Measurements from ENCODE around the gene SMARCD3. TPM values are rescaled to one million over a fixed set of nuclear protein-coding genes. Genes with fewer than 3 reads are reported as not detected.

The SMARCD3 gene
- total and polyA plus RNA-seq, 2 donors (not counting 1 experiment from before 2014, with no cell fraction given) = 23.8 to 30.7 TPM

DNA sequence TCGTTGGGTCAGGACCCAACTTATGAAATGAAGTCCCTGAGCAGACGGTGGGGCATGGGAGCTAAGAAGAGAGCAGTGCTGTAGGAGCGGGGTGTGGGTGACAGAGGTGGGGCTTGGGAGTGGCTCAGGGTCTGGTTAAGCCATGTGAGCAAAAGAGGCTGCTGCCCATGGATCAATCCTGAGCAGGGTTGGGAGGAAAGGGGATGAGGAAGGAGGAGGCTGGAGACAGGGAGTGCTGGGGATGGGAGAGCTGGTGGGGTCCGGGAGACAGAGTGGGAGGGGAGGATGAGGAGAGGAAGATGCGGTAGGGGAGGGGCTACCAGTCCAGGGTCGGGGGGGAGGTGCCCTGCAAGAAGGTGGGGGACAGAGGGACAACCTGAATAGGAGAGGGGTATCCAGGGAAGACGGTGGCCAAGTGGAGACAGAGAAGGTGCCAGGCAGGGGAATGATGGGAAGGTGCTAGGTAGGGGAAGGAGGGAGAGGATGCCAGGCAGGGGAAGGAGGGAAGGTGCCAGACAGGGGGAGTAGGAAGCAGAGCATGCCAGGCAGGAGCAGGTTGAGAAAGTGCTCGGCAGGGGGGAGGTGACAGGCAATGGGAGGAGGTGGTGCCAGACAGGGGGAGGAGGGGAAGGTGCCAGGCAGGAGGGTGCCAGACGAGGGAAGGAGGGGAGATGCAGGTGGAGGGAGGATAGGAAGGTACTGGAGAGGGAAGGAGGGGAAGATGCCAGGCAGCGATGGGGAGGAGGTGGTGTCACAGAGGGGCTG is 27.5 kb upstream of the SMARCD3 start:
- no peak overlapping the region for H3K27ac ChIP-seq (ENCODE audit: insufficient read depth, low read length)
- no peaks in the 10 kb centered on the region for H3K36me3 ChIP-seq (ENCODE audit: control insufficient read depth, insufficient read depth, low read length)
- H3K27me3 ChIP-seq (ENCODE audit: control insufficient read depth, insufficient read depth, low read length) = peaks cover 7% of the 10 kb centered on the region
- no peak for TF ChIP-seq EZH2 (IDR thresholded peaks at IDR 0.05; ENCODE audit: low read length, missing control alignments)
- TF ChIP-seq, protein P1, sequence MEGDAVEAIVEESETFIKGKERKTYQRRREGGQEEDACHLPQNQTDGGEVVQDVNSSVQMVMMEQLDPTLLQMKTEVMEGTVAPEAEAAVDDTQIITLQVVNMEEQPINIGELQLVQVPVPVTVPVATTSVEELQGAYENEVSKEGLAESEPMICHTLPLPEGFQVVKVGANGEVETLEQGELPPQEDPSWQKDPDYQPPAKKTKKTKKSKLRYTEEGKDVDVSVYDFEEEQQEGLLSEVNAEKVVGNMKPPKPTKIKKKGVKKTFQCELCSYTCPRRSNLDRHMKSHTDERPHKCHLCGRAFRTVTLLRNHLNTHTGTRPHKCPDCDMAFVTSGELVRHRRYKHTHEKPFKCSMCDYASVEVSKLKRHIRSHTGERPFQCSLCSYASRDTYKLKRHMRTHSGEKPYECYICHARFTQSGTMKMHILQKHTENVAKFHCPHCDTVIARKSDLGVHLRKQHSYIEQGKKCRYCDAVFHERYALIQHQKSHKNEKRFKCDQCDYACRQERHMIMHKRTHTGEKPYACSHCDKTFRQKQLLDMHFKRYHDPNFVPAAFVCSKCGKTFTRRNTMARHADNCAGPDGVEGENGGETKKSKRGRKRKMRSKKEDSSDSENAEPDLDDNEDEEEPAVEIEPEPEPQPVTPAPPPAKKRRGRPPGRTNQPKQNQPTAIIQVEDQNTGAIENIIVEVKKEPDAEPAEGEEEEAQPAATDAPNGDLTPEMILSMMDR (conservative IDR thresholded peaks at IDR 0.05 in 1 of 2, IDR thresholded peaks at IDR 0.05 in 1 of 2; ENCODE audit: low read depth in 1 of 2, low read length in 2 of 2) = no peak
- no peak overlapping the region for H3K4me2 ChIP-seq (ENCODE audit: extremely low read depth, insufficient read depth, low read length)
- H3K9me3 ChIP-seq (ENCODE audit: control insufficient read depth, insufficient read depth, low read depth, low read length) = no peaks in the 10 kb centered on the region
- H4K20me1 ChIP-seq (ENCODE audit: control insufficient read depth, extremely low read depth, insufficient read depth, low read length) = no peaks in the 10 kb centered on the region
- H3K4me3 ChIP-seq (replicated peaks in 1 of 4; ENCODE audit: control extremely low read depth in 1 of 4, insufficient read depth in 1 of 4, low read depth in 3 of 4, low read length in 4 of 4) = peak overlapping the region in 1 of 4 experiments; percentile 49
- no peak for DNase-seq (ENCODE audit: low read depth in 2 of 2)
- no peak overlapping the region for H3K9ac ChIP-seq (ENCODE audit: insufficient read depth, low read length)
- H2AFZ ChIP-seq (ENCODE audit: low read length) = no peak overlapping the region
- no peaks in the 10 kb centered on the region for H3K4me1 ChIP-seq (ENCODE audit: control insufficient read depth, extremely low read depth, insufficient read depth, low read length)
- no peaks in the 10 kb centered on the region for H3K79me2 ChIP-seq (ENCODE audit: control insufficient read depth, insufficient read depth, low read length)

DNA sequence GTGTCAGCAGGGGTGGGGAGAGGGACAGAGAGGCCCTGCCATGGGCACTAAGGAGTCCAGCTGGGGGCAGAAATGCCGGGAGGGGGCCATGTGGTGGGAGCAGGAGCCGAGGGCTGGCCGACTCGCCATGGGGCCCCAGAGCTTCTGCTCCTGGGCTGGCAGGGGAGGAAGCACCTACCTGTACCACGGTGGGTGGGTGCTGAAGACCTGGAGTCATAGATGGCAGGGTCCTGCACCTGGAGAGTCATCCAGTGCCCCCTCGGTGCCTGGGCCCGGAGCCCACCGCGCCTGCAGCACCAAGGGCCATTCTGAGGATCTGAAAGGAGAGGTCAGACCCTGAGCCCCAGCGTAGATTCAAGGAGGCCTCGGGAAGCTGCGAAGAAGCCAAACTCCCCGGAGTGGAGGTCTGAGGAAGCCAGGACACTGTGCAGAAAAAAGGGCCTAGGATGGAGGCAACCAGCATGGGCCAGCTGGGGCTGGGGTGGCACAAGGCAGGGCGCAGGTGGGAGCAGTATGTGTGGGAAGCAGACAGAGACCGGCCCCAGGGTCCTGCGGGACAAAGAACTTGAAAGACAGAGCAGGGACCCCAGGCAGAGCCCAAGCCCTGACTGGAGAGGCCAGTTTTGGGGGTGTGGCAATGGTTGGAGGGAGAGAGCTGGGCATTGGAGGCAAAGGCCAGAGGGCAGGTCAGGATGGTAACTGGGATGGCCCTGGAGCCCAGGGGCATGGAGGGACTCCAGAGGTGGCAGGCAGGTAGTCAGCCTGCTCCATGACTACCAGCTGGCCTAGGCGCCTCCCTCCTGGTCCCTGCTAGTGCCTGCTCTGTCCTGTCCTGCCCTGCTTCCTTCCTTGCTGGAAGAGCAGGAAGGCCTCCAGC is 26.7 kb upstream of the SMARCD3 start:
- Histone ChIP-seq H2AFZ (ENCODE audit: low read length) (no peak overlapping the region), H3K4me3 (replicated peaks in 1 of 4; ENCODE audit: control extremely low read depth in 1 of 4, insufficient read depth in 1 of 4, low read depth in 3 of 4, low read length in 4 of 4) (no peak overlapping the region), H3K9ac (ENCODE audit: insufficient read depth, low read length) (no peak overlapping the region), H3K36me3 (ENCODE audit: control insufficient read depth, insufficient read depth, low read length) (no peaks in the 10 kb centered on the region), H3K4me2 (ENCODE audit: extremely low read depth, insufficient read depth, low read length) (no peak overlapping the region), H3K27me3 (ENCODE audit: control insufficient read depth, insufficient read depth, low read length) (peaks cover 7% of the 10 kb centered on the region), H3K79me2 (ENCODE audit: control insufficient read depth, insufficient read depth, low read length) (no peaks in the 10 kb centered on the region), H3K27ac (ENCODE audit: insufficient read depth, low read length) (no peak overlapping the region), H3K4me1 (ENCODE audit: control insufficient read depth, extremely low read depth, insufficient read depth, low read length) (no peaks in the 10 kb centered on the region), H3K9me3 (ENCODE audit: control insufficient read depth, insufficient read depth, low read depth, low read length) (no peaks in the 10 kb centered on the region), H4K20me1 (ENCODE audit: control insufficient read depth, extremely low read depth, insufficient read depth, low read length) (no peaks in the 10 kb centered on the region)
- TF ChIP-seq EZH2 (IDR thresholded peaks at IDR 0.05; ENCODE audit: low read length, missing control alignments) = no peak
- TF ChIP-seq, protein P1 (conservative IDR thresholded peaks at IDR 0.05 in 1 of 2, IDR thresholded peaks at IDR 0.05 in 1 of 2; ENCODE audit: low read depth in 1 of 2, low read length in 2 of 2) = no peak
- DNase-seq (ENCODE audit: low read depth in 2 of 2) = no peak

DNA sequence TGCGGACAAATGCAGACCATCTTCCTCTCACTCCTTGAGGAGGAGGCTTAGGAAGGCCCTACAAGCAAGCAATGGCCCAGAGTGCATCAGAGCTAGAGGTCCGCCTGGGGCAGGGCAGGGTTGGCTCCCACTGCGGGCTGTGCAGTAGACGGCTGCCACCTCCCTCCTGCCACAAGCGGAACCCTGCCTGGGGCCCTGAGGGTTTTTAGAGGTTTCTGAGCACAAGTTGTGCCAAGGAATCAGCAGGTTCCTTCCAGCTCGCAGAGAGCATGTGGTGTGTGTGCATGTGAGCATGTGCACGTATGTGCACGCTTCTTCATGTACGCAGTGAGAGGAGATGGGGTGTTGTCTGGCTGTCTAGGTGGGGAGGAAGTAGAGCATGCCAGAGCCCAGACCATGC is 25.9 kb upstream of the SMARCD3 start:
- Histone ChIP-seq H3K27me3 (ENCODE audit: control insufficient read depth, insufficient read depth, low read length) (peaks cover 7% of the 10 kb centered on the region), H3K36me3 (ENCODE audit: control insufficient read depth, insufficient read depth, low read length) (no peaks in the 10 kb centered on the region), H3K9ac (ENCODE audit: insufficient read depth, low read length) (no peak overlapping the region), H3K4me1 (ENCODE audit: control insufficient read depth, extremely low read depth, insufficient read depth, low read length) (no peaks in the 10 kb centered on the region), H3K27ac (ENCODE audit: insufficient read depth, low read length) (no peak overlapping the region), H3K4me2 (ENCODE audit: extremely low read depth, insufficient read depth, low read length) (no peak overlapping the region), H2AFZ (ENCODE audit: low read length) (no peak overlapping the region), H3K9me3 (ENCODE audit: control insufficient read depth, insufficient read depth, low read depth, low read length) (no peaks in the 10 kb centered on the region), H3K79me2 (ENCODE audit: control insufficient read depth, insufficient read depth, low read length) (no peaks in the 10 kb centered on the region), H3K4me3 (replicated peaks in 1 of 4; ENCODE audit: control extremely low read depth in 1 of 4, insufficient read depth in 1 of 4, low read depth in 3 of 4, low read length in 4 of 4) (no peak overlapping the region), H4K20me1 (ENCODE audit: control insufficient read depth, extremely low read depth, insufficient read depth, low read length) (no peaks in the 10 kb centered on the region)
- DNase-seq (ENCODE audit: low read depth in 2 of 2) = no peak
- TF ChIP-seq, protein P1 (conservative IDR thresholded peaks at IDR 0.05 in 1 of 2, IDR thresholded peaks at IDR 0.05 in 1 of 2; ENCODE audit: low read depth in 1 of 2, low read length in 2 of 2) = no peak
- TF ChIP-seq EZH2 (IDR thresholded peaks at IDR 0.05; ENCODE audit: low read length, missing control alignments) = no peak
